ENCODE data around the gene CEP170.
"Not testable (repeated sequence)": the region's sequence is repeated elsewhere in the genome, so short reads cannot be mapped to it uniquely, and the experiment has no call there.

CEP170 gene

GRCh38 chr1:243213045-243213787, 41.9 kb downstream of the CEP170 start:
- H3K27ac ChIP-seq: no peak overlapping the region
- no peaks in the 10 kb centered on the region for H3K9me3 ChIP-seq (ENCODE audit: severe bottlenecking)
- TF ChIP-seq CTCF (IDR thresholded peaks at IDR 0.05; ENCODE audit: low read depth, low read length): no peak
- H3K27me3 ChIP-seq (ENCODE audit: insufficient read depth, low read depth, severe bottlenecking): no peaks in the 10 kb centered on the region
- peaks cover 33% of the 10 kb centered on the region for H3K36me3 ChIP-seq
- no peak overlapping the region for H3K4me3 ChIP-seq (ENCODE audit: low read depth, low read length)
- DNase-seq: no peak

GRCh38 chr1:243211984-243212383, 43.1 kb downstream of the CEP170 start:
- H3K36me3 ChIP-seq: peaks cover 22% of the 10 kb centered on the region
- not testable (repeated sequence) for H3K27ac ChIP-seq; H3K27me3 ChIP-seq (ENCODE audit: insufficient read depth, low read depth, severe bottlenecking); H3K4me3 ChIP-seq (ENCODE audit: low read depth, low read length); H3K9me3 ChIP-seq (ENCODE audit: severe bottlenecking); DNase-seq

GRCh38 chr1:243205026-243205501, 50.0 kb downstream of the CEP170 start:
- not testable (repeated sequence) for DNase-seq; H3K4me3 ChIP-seq (ENCODE audit: low read depth, low read length)

GRCh38 chr1:243204336-243204735, 50.7 kb downstream of the CEP170 start:
- not testable (repeated sequence) for H3K27ac ChIP-seq; H3K36me3 ChIP-seq; H3K4me3 ChIP-seq (ENCODE audit: low read depth, low read length); H3K9me3 ChIP-seq (ENCODE audit: severe bottlenecking); H3K27me3 ChIP-seq (ENCODE audit: insufficient read depth, low read depth, severe bottlenecking); DNase-seq

More at GRCh38 chr1:243205026-243205501, 50.0 kb downstream of the CEP170 start:
- not testable (repeated sequence) for H3K9me3 ChIP-seq (ENCODE audit: severe bottlenecking); H3K27me3 ChIP-seq (ENCODE audit: insufficient read depth, low read depth, severe bottlenecking); H3K27ac ChIP-seq; H3K36me3 ChIP-seq

GRCh38 chr1:243203196-243203595, 51.9 kb downstream of the CEP170 start:
- H3K4me3 ChIP-seq (ENCODE audit: low read depth, low read length); H3K9me3 ChIP-seq (ENCODE audit: severe bottlenecking); H3K27ac ChIP-seq; H3K36me3 ChIP-seq; H3K27me3 ChIP-seq (ENCODE audit: insufficient read depth, low read depth, severe bottlenecking); DNase-seq: not testable (repeated sequence)

- not testable (repeated sequence) for H3K36me3 ChIP-seq; DNase-seq; H3K27me3 ChIP-seq (ENCODE audit: insufficient read depth, low read depth, severe bottlenecking); H3K27ac ChIP-seq; H3K4me3 ChIP-seq (ENCODE audit: low read depth, low read length); H3K9me3 ChIP-seq (ENCODE audit: severe bottlenecking)
These were observed 53.8 kb downstream of the CEP170 start for GRCh38 chr1:243201316-243201715.

GRCh38 chr1:243197524-243197923, 57.6 kb downstream of the CEP170 start:
- not testable (repeated sequence) for H3K36me3 ChIP-seq; H3K9me3 ChIP-seq (ENCODE audit: severe bottlenecking); DNase-seq; H3K4me3 ChIP-seq (ENCODE audit: low read depth, low read length); H3K27ac ChIP-seq; H3K27me3 ChIP-seq (ENCODE audit: insufficient read depth, low read depth, severe bottlenecking)

GRCh38 chr1:243193330-243193729, 61.8 kb downstream of the CEP170 start:
- not testable (repeated sequence) for DNase-seq; H3K9me3 ChIP-seq (ENCODE audit: severe bottlenecking); H3K27ac ChIP-seq; H3K36me3 ChIP-seq; H3K4me3 ChIP-seq (ENCODE audit: low read depth, low read length); H3K27me3 ChIP-seq (ENCODE audit: insufficient read depth, low read depth, severe bottlenecking)

- H3K4me3 ChIP-seq (ENCODE audit: low read depth, low read length); H3K27me3 ChIP-seq (ENCODE audit: insufficient read depth, low read depth, severe bottlenecking); DNase-seq; H3K27ac ChIP-seq; H3K9me3 ChIP-seq (ENCODE audit: severe bottlenecking): not testable (repeated sequence)
- peaks cover 15% of the 10 kb centered on the region for H3K36me3 ChIP-seq
These were observed 68.7 kb downstream of the CEP170 start for GRCh38 chr1:243186201-243186995.

GRCh38 chr1:243184787-243185186, 70.3 kb downstream of the CEP170 start:
- not testable (repeated sequence) for H3K9me3 ChIP-seq (ENCODE audit: severe bottlenecking); DNase-seq; H3K27me3 ChIP-seq (ENCODE audit: insufficient read depth, low read depth, severe bottlenecking); H3K4me3 ChIP-seq (ENCODE audit: low read depth, low read length); H3K27ac ChIP-seq
- peaks cover 12% of the 10 kb centered on the region for H3K36me3 ChIP-seq

- H3K36me3 ChIP-seq: peaks cover 11% of the 10 kb centered on the region
- H3K27ac ChIP-seq; DNase-seq; H3K27me3 ChIP-seq (ENCODE audit: insufficient read depth, low read depth, severe bottlenecking); H3K4me3 ChIP-seq (ENCODE audit: low read depth, low read length); H3K9me3 ChIP-seq (ENCODE audit: severe bottlenecking): not testable (repeated sequence)
These were observed 71.4 kb downstream of the CEP170 start for GRCh38 chr1:243183661-243184060.

- not testable (repeated sequence) for H3K27me3 ChIP-seq (ENCODE audit: insufficient read depth, low read depth, severe bottlenecking); DNase-seq; H3K9me3 ChIP-seq (ENCODE audit: severe bottlenecking); H3K4me3 ChIP-seq (ENCODE audit: low read depth, low read length); H3K27ac ChIP-seq
- peaks cover 11% of the 10 kb centered on the region for H3K36me3 ChIP-seq
These were observed 71.9 kb downstream of the CEP170 start for GRCh38 chr1:243183176-243183575.
